Ascending aorta (tissue), 2 donors: ENCODE results near the gene DMD. TPM values are rescaled to one million over a fixed set of nuclear protein-coding genes. Genes with fewer than 3 reads are reported as not detected.
"Not testable (repeated sequence)": the region's sequence is repeated elsewhere in the genome, so short reads cannot be mapped to it uniquely, and the experiment has no call there.

ENCODE experiments used
- DNase-seq, 2 donors: peaks; one replicate each; pipeline ENCODE4 v3.0.0-alpha.2; 2019; ENCODE audit warnings: low spot score in 2 of 2
- H3K27ac ChIP-seq, 2 donors: fragments of 200-600 bp; sonication (generic); one replicate each; pipeline ENCODE4 v1.5.1; 2016 to 2017; ENCODE audit warnings: mild to moderate bottlenecking in 1 of 2
- H3K27me3 ChIP-seq: fragments of 200-600 bp; sonication (generic); one replicate; pipeline ENCODE4 v1.5.1; 2017
- H3K36me3 ChIP-seq, 2 donors: fragments of 200-600 bp; sonication (generic); one replicate each; pipeline ENCODE4 v1.5.1; 2016
- H3K4me1 ChIP-seq, 2 donors: fragments of 200-600 bp; sonication (generic); one replicate each; pipeline ENCODE4 v1.5.1; 2016 to 2017; ENCODE audit warnings: mild to moderate bottlenecking in 1 of 2
- H3K4me3 ChIP-seq, 2 donors: fragments of 200-600 bp; sonication (generic); one replicate each; pipeline ENCODE4 v1.5.1; 2016 to 2017; ENCODE audit warnings: mild to moderate bottlenecking in 1 of 2
- H3K9me3 ChIP-seq, 2 donors: fragments of 200-600 bp; sonication (generic); one replicate each; pipeline ENCODE4 v1.5.1; 2016
- CTCF ChIP-seq, 3 experiments: fragments of 200-600 bp in 2 of 3; fragments of 450-650 bp in 1 of 3; sonication (generic) in 2 of 3; IDR thresholded peaks; one replicate each; pipeline ENCODE4 v1.5.1; 2016 to 2019; ENCODE audit warnings: antibody characterized with exemption in 3 of 3, mild to moderate bottlenecking in 1 of 3, moderate library complexity in 1 of 3
- intact Hi-C: fragments of 100-400 bp; cut with DNase I; formaldehyde crosslinking; loops from one replicate; pipeline ENCODE4 v1.15.1; 2023
- total RNA-seq: library from RNA; depleted of rRNA; stranded (reverse); fragments of >200 nt; gene quantifications from one replicate; pipeline ENCODE4 v1.1.0, GENCODE V29; 2016

DMD gene
- total RNA-seq, 1 donor from 2014 or later = 40.0 TPM

DNA sequence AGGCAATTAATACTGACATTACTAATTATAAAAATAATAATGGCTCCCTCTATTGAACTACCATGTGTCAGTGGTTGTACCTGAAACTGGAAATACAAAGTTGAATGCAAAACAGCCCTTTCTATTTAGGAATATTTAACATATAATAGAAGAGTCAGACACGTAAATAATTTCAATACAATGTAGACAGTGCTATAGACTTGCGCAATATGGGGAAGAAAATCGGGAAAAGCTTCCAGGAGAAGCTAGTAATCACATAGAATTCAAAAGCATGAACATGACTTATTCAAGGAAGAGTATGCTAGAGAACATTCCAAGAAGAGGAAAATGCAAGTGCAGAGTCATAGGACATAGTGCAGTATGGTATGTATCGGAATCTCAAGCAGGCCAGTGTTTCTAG is 1730.7 kb downstream of the DMD start:
- no peak overlapping the region for H3K4me3 ChIP-seq
- no peak for DNase-seq
- TF ChIP-seq CTCF (IDR thresholded peaks at IDR 0.05) = no peak
- intact Hi-C loops = no loop called here
- no peaks in the 10 kb centered on the region for H3K4me1 ChIP-seq
- H3K27me3 ChIP-seq = no peaks in the 10 kb centered on the region
- no peak overlapping the region for H3K27ac ChIP-seq
- H3K9me3 ChIP-seq = no peaks in the 10 kb centered on the region
- no peaks in the 10 kb centered on the region for H3K36me3 ChIP-seq

- H3K27me3 ChIP-seq = no peaks in the 10 kb centered on the region
- H3K4me3 ChIP-seq = no peak overlapping the region
- no peak for TF ChIP-seq CTCF (IDR thresholded peaks at IDR 0.05)
- peaks cover 0 to 3% of the 10 kb centered on the region in 2 donors for H3K36me3 ChIP-seq
- intact Hi-C loops = no loop called here
- no peaks in the 10 kb centered on the region for H3K4me1 ChIP-seq
- no peak overlapping the region for H3K27ac ChIP-seq
- DNase-seq = no peak
- H3K9me3 ChIP-seq = no peaks in the 10 kb centered on the region
These were observed 1740.1 kb downstream of the DMD start for GRCh38 chrX:31471229-31471628.

DNA sequence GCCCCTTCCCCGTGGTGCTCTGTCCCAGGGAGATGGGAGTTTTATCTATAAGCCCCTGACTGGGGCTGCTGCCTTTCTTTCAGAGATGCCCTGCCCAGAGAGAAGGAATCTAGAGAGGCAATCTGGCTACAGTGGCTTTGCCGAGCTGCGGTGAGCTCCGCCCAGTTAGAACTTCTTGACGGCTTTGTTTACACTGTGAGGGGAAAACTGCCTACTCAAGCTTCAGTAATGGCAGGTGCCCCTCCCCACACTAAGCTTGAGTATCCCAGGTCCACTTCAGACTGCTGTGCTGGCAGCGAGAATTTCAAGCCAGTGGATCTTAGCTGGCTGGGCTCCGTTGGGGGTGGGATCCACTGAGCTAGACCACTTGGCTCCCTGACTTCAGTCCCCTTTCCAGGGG is 1740.6 kb downstream of the DMD start:
- intact Hi-C loops, H3K4me3 ChIP-seq, H3K9me3 ChIP-seq, DNase-seq, H3K36me3 ChIP-seq, H3K27ac ChIP-seq, H3K4me1 ChIP-seq, H3K27me3 ChIP-seq: not testable (repeated sequence)

GRCh38 chrX:31464306-31464915 is 1746.9 kb downstream of the DMD start:
- no peaks in the 10 kb centered on the region for H3K27me3 ChIP-seq
- no peaks in the 10 kb centered on the region for H3K36me3 ChIP-seq
- no peak for DNase-seq
- no peak overlapping the region for H3K27ac ChIP-seq
- H3K9me3 ChIP-seq = no peaks in the 10 kb centered on the region
- H3K4me3 ChIP-seq = no peak overlapping the region
- intact Hi-C loops = no loop called here
- no peak for TF ChIP-seq CTCF (IDR thresholded peaks at IDR 0.05)
- H3K4me1 ChIP-seq = no peaks in the 10 kb centered on the region

DNA sequence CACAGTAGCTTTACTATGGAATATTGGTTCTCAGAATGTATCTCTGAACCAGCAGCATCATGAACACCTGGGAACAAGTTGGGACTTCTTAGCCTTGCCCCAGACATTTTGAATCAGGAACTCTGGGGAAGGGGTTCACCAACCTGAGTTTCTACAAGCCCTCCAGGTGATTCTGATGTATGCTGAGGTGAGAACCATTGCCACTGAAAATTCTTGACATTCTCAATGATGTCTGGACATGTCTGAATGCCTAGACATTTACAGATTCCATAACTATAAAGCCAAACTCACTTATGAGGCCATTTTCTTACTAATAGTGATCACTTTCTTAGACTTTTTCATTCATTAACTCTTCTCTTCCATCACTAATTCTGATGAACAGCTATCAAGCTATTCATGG is 1750.1 kb downstream of the DMD start:
- no peak overlapping the region for H3K4me3 ChIP-seq
- intact Hi-C loops = no loop called here
- no peaks in the 10 kb centered on the region for H3K36me3 ChIP-seq
- H3K4me1 ChIP-seq = no peaks in the 10 kb centered on the region
- no peaks in the 10 kb centered on the region for H3K27me3 ChIP-seq
- no peak overlapping the region for H3K27ac ChIP-seq
- no peaks in the 10 kb centered on the region for H3K9me3 ChIP-seq
- DNase-seq = no peak
- TF ChIP-seq CTCF (IDR thresholded peaks at IDR 0.05) = no peak

- Histone ChIP-seq H3K36me3 (no peaks in the 10 kb centered on the region), H3K27me3 (no peaks in the 10 kb centered on the region), H3K4me1 (no peaks in the 10 kb centered on the region), H3K27ac (peak overlapping the region; percentile 24 to 52), H3K9me3 (no peaks in the 10 kb centered on the region), H3K4me3 (no peak overlapping the region)
- no peak for TF ChIP-seq CTCF (IDR thresholded peaks at IDR 0.05)
- intact Hi-C loops = no loop called here
- DNase-seq = no peak
These were observed 1752.0 kb downstream of the DMD start for GRCh38 chrX:31459361-31459760.
